Activated gamma-delta T cell treated with anti-CD3 and anti-CD28 coated beads, Interleukin-2, amount 50 U/mL, for 16 hours (primary cell): ENCODE results near the gene FOXP1.

Source experiments
- DNase-seq: peaks from one replicate; pipeline ENCODE4 v3.0.0-alpha.2; 2020; ENCODE audit warnings: low read depth

The FOXP1 gene

DNA sequence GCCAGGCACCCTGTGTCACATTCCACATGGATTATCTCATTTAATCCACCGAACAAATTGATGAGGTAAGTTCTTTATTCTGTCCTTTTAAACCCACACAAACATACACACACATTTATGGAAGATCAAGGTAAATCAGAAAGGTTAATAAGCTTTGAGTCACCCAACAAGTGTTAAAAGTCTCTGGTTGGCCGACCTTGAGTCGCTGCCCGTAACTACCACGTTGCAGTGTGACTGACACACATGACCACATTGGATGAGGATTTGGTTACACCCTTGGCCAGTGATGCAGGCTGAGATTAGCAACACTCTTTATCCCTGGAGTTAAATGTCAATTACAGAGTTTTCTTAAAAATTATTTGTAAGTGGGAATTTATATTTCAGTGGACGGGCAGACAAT is 19.2 kb downstream of the FOXP1 start:
- DNase-seq = no peak

DNA sequence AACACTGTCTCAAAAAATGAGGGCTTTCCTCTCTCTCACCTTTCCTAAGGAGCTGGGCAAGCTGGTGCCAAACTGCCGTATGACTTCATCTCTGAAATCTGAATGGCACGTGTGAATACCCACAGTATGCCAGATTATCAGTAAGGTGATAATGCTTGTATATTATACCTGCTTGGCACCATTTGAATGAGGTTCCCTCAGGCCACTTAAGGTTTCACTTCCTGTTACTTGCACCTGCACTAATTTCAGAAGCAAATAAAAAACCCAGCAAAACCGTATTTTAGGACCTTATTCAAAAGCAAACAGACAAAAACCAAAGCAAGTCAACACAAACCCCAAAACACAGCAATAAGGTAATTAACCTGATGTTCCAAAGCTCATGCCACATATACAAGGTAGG is 19.7 kb downstream of the FOXP1 start:
- DNase-seq = no peak

DNA sequence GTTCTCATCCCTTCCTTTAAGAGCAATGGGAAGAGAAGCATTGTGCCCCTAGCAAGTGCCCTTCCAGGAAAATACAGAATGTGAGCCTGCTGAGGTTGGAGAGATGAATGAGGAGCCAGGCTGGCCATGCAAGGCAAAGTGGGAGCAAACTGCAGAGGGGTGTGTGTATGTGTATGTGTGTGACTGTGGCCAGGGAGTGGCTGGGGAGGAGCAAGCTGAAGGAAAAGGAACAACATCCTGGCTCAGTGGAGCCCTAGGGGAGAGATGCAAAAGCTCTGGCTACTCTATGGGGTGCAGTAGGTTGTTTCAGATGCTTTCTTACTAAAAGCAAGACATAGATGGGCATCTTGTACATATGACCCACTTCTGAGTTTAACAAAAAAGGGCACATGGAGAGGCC is 20.6 kb downstream of the FOXP1 start:
- DNase-seq = no peak

DNA sequence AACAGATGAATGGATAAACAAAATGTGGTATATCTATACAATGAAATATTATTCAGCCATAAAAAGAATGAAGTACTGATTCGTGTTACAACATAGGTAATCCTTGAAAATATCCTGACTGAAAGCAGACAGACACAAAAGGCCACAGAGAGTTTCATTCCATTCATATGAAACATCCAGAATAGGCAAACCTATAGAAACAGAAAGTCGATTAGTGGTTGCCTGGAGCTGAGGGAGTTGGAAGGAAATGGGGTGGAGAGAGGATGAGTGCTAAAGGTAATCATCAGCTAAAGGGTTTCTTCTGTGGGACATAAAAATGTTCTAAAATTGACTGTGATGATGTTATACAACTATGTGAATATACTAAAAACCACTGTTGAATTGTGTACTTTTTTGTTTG is 22.9 kb downstream of the FOXP1 start:
- DNase-seq = no peak

DNA sequence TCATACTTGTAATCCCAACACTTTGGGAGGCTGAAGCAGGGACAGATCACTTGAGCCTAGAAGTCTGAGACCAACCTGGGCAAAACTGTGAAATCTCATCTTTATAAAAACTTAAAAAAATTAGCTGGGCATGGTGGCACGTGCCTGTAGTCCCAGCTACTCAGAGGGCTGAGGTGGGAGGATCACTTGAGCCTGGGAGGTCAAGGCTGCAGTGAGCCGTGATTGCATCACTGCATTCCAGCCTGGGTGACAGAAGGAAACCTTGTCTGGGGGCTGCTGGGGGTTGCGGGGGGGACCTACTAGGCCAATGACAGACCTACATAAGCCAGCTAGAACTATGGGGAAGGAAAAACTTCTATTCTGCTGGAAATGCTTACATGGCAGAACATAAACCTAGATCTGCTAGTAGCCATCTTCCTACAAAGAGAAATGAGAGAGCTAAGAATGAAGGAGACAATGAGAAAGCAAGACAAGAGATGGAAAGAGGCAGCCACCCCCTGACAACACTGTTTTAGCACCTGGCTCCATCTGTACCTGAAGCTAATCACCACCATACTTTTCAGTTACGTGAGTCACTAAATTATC is 23.9 kb downstream of the FOXP1 start:
- DNase-seq = no peak

DNA sequence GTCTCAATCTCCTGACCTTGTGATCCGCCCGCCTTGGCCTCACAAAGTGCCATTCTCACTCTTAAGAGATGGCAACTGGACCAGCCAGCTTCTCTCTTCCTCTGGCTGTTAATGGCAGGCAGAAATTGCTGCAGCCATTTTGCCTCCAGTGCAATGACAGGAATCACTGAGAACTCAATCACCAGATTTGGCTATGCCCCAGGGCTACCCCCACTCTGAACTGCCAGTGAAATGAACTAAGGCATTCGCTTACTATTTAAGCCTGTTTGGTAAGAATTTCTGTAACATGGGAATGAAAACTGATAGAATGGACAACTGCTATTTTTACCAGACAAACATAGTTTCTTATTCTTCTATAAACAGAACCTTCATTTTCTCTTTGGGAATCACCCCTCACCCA is 24.5 kb downstream of the FOXP1 start:
- no peak for DNase-seq

DNA sequence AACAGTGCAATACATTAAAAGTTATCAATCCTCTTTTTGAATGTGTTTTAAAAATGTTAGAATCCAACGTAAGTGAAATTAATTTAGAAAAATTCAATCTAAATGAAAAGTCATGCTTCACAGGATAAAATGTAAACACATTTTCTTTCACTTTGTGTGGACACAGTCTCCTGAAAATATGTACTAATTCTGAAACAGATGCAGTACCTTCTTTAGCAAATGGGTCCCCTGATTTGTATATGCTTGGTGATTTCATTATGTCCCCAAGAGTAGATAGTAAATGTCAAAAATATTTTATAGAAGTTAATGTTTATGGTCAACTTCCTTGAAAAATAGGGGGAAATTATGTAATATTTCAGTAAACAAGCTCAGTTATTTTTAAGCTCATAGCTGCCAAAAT is 28.9 kb downstream of the FOXP1 start:
- no peak for DNase-seq

DNA sequence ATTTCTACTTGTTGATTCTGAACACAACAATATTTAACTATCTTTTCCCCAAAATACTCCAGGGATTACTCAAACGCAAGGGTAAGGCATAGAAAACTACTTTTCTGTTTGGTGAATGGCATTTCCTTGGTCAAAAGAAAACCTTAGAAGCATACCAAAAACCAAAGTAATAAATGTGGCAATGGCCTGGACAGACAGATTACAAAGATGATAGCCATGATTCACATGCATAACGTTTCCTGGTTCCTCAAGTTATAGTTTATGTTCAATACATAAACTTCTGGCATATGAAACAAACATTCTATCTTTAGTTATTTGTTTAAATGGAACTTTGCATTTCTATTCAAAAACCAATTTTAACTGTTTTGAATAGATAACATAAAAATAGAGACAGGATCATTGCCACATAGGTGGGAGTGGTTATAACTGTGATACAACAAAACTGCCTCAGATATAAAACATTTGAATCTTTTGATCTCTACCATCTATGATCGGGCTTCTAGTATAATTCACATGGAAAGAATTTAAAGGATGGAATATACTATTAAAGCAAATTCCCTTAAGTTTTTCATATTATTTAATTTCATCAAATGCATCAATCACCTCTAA is 32.1 kb downstream of the FOXP1 start:
- no peak for DNase-seq

DNA sequence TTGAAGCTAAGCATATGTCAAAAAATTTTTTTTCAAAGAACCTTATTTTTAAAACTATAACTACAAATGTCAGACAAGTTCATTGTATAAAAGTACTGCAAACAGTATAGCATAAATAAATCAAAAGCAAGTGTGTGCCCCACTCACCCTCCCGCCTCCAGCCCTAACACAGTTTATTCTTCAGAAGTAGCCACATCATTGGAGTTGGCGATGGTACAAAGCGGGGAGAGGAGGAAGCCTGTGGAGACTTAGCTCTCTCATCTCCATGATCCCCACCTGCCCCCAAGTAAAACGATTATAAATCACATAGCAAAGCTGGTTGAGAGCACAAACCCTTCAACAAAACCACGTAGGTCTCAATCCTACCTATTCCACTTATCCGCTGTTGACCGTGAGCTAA is 33.6 kb downstream of the FOXP1 start:
- DNase-seq = no peak

DNA sequence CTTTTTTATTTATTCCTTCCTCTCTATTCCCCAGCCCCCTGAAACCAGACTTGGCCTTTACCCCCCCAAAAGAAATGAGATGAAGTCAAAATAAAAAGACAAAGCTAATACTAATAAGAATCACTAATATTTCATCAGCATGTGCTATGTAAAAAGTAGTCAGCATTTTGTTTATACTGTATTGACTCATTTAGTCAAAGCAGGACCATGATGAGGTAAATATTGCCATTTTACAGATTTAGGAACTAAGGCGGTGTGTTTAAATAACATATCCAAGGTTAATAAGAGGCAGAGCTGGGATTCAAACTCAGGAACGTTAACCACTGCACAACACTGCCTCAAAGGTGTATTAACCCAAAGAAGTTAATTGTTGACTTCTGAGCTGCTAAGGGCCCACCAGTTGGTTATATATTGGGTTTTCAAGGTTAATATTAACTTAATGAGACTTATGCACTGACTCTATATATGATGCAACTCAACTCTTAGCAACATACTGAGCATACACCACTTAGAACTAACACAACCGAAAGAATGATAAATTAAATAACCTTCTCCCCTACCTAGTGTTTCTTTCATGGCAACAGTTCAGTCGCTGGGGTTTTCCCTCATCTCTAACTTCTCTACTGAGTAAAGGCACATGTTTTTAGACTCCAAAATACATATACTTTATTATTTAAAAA is 34.7 kb downstream of the FOXP1 start:
- DNase-seq = no peak

DNA sequence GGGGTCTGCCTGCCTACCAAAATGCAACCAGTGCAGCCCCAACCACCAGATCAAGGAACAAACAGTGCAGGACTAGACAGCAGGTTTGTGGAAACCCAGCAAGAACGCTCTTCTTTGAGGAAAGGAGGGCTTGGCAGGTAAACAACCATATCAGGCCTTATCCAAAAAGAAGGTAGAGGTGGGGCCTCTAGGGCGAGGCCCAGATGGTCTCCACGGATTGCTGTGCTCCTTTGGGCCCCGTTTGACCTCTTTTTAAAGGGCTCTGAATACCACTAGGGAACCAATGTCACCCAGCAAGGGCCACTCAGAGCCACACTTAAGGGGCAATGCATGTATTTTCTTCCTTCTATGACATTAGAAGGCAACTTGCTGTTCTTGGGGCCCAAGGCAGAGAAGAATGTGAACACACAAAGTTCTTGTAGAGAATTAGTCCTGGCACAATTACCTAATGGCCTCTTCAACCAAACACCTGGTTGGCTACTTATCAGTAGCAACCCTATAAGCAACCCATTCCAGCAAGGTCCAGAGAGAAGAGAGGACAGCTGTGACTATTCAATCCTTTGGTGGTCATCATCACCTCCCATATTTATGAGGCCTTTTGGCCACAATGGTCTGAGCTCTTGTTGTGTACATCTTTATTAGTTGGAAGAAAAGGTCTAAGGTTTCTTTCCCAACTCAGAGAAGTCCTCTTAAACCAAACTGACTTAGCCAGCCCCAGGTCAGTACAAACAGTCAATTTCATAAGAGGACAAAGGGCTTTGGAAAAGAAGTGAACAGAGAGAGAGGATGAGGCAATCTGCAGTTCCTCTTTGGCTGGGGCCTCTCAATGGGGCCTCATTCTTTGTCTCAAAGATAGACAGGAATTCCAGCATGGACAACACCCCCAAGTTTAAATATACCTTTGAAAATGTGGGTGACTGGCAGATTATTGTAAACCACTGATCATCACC is 36.0 kb downstream of the FOXP1 start:
- DNase-seq = no peak

DNA sequence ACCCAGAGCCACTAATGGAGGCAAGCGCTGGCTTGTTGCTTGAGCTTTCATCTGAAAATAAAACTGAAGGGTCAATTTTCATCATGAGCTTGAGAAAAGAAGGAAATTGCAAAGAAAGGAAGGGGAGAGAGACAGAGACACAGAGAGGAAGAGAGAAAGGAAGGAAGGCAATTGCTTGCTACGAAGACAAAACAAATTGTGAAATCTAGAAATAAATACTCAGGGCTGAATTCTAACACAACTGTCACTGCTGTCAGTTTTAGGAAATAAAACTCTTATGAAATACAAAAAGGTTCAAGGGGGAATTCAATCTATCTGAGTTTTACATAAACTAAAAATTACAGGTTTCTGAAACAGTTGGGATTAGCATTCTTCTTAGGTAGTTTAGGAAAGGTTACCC is 36.7 kb downstream of the FOXP1 start:
- no peak for DNase-seq

DNA sequence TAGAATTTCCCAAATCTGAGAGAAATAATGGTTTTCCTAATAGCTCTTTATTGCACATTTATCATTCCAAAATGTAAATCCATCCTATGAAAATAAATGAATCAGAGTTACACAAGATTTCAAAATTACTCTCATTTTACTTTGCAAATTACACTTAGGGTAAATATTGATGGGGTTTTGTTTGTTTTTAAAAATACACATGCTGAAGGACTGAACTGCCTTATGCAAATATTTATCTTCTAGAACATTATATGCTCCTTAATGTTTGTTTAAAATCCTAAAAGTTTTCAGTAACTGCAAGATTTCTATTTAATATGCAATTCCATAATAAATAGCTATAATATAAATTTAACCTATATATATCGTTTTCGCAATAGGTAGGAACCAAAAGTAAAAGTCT is 38.2 kb downstream of the FOXP1 start:
- no peak for DNase-seq

DNA sequence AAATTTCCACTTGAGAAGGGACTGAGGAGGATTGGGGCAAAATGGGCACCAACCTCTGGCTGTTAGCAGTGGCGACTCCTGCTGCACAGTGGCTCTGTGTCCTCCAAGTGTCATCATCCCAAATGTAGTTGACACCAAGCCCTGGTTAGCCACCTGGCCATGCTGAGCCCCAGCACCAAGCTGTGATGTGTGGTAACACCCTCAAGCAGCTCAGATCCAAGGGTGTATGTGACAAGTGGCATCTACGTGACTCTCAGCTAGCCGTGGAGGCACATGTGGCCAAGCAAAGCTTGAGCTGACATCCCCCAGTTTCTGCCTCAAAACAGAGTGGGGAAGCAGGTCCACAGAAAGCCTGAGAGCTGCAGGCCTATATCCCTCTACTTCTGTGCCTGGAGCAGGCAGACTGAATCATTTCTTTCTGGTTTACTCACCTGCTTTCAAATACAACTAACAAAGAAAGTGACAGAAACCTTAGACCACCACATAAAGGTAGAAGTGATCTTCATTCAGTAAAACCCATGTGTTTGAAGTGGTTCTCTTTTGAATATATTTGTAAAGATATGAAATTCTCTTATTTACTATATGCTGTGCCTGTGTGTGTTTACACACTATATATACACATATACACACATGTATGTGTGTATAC is 40.0 kb downstream of the FOXP1 start:
- DNase-seq = no peak

DNA sequence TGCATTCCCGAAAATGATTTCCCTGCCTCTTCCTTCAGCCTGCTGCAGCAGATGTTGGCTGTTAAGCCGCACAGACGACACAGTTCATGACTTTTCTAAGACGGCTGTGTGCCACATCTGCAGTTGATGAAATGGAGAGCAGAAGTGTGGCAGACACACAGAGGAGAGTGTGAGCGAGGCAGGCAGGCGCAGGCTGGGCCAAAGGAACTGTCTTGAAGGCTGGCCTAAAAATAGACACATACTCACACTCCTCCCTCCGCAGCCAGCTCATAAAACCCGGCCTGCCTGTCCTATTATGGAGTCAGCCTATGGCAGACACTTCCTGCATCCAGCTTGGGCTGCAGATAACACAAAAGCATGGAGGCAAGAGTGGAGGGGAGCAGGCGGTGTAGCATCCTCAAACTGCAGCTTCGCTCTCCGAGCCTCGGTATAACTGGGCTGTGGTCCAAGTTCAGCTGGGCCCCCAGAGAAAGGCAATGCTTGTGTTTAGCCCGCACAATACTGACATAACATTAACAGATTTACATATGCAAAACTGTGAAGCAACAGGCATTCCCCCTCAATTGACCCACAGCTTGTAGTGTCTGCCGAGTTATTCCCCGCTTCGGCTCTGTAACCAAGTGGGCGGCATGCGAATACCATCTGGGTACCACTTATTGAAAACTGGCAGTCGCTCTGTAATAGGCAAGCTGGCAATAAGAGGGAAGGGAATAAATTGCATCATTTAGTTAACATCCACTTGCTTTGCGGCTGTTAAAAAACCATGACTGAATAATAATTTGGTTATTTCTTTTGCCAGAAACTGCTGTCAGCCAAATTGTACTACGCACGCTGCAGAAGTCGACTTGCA is 40.8 kb downstream of the FOXP1 start:
- DNase-seq = no peak

DNA sequence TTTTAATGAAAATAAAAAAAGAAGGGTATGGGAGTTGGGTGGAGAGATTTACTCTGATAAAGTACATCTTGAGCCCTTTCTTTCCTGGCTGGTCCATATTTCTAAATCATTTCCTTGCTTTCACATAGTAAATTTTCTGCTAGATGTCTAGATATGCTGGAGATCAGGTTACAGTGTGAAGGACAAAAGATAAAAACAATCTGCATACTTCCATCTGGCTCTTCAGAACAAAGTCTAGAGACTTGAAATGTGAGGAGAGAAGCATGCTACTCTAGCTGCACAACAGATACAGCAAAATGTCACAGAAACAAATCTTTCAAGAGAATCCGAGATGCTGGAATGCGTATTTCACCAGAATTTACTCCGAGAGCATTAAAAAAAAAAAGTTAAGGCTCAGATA is 42.2 kb downstream of the FOXP1 start:
- no peak for DNase-seq

DNA sequence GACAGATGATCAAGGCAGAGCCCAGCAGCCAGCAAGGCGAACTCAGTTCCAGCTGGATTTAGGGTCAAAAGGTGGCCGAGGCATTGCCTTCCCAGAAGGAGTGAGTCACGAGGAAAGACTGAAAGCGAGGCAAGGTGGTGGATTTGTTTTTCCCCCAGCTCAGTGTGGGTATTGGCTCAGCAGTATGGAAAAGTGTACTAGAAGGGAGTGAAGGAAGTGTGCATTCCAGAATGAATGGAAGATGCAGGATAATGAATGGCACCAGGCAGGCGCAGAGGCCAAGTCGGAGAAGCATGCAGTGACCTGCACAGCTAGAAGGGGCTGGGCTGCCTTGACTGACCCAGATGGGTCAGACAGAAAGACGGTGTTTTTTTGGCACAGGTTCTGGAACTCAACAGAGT is 46.3 kb downstream of the FOXP1 start:
- no peak for DNase-seq

DNA sequence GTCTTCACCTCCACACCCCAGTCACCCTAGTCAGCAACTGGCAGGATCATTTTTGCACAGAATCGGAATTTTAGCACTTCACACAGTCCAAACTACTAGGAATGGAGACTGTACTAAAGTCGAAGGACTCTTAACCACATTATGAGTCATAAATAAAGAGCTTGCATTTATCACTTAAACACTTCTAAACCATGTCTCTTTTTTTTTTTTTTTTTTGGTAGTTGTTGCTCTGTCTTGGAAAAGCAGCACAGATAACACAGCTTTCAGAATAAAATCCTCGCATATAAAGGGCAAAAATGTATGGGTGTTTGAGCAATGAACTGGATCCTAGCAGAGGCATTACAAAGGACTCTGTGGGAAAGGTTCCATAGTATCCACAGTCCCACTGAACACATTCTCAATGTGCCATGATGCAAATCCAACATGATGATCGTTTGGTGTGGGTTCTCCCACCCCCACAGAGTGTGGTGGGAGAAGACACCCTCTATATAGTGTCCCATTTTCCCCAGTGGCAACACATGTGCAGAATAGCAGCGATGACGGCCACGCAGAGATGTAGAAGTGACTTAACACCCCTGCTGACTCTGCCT is 47.1 kb downstream of the FOXP1 start:
- no peak for DNase-seq

DNA sequence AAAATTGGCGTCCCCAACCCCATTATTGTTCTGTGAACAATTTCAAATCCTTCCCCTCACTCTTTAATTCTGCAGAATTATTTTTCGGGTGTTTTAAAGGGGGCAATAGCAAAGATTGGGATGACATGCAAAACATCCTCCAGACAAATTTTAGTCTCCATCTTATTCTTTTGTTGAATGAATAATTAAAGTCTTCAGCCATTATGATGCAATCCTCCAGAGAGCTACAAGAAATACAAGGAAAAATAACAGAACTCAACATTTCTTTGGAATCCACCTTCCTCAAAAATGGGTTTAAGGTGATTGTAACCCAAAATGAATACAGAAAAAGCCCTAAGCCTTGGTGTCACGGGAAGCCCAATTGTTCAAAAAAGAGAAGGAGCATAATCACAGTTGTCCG is 49.9 kb downstream of the FOXP1 start:
- no peak for DNase-seq

DNA sequence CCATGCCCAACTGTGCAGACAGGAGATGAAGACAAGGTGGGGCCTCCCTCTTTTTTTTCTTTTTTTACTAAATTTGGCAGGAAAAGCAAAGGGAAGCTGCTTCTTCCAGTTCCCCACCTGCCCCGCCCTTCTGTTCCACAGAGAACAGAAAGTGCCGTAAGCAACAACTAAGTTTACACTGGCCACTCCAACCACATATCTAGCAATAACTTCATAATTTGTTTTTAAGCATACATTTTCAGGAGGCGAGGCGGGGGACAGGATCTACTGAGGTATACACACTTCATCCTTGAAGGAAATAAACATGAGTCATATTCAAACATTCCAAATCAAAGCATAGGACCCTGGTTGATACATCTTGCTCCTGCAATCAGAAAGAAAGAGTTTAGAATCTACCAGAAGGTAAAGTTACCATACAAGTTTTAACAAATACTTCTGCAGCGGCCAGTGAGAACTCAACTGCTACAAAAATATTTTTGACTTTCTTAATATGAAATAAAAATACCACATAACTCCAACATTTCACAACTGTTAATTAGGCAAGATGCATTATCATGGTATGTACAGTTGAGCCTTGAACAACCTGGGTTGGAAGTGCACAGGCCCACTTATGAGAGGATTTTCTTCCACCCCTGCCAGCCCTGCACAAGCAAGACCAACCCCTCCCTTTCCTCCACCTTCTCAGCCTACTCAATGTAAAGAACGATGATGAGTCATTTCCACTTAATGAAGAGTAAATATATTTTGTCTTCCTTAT is 50.7 kb downstream of the FOXP1 start:
- no peak for DNase-seq
